GM20000 (cell line): ENCODE measurements around the gene GPR148.

Experiments
- DNase-seq: peaks from one replicate; pipeline ENCODE4 v3.0.0; 2012; ENCODE audit warnings: low spot score
- CTCF ChIP-seq: IDR thresholded peaks from 2 replicates; pipeline ENCODE4 v1.5.1; 2012; ENCODE audit warnings: mild to moderate bottlenecking, control low read depth; ENCODE audit errors: extremely low read depth, missing control alignments

Gene GPR148

GRCh38 chr2:130767408-130767775 lies 38.5 kb downstream of the GPR148 start:
- no peak for DNase-seq
- TF ChIP-seq CTCF: no peak

- TF ChIP-seq CTCF: no peak
- no peak for DNase-seq
Measured at GRCh38 chr2:130768191-130768855, 39.5 kb downstream of the GPR148 start.

- TF ChIP-seq CTCF: no peak
Measured at GRCh38 chr2:130769343-130769907, 40.6 kb downstream of the GPR148 start.

GRCh38 chr2:130776550-130776949 lies 47.7 kb downstream of the GPR148 start:
- TF ChIP-seq CTCF: no peak

More at GRCh38 chr2:130769343-130769907, 40.6 kb downstream of the GPR148 start:
- no peak for DNase-seq

GRCh38 chr2:130778781-130779180 lies 49.9 kb downstream of the GPR148 start:
- DNase-seq: no peak
- TF ChIP-seq CTCF: no peak

More at GRCh38 chr2:130776550-130776949, 47.7 kb downstream of the GPR148 start:
- DNase-seq: no peak
